NCI-H1417 treated with DMSO at 0.1 percent for 48 hours (cell line): ENCODE data around the gene DNM1.

Source experiments
- DNase-seq: peaks from one replicate; lab custom pipeline; 2025; lab: John Stamatoyannopoulos, UW

Gene DNM1

GRCh38 chr9:128250839-128251731 lies 47.9 kb downstream of the DNM1 start:
- DNase-seq: no peak

GRCh38 chr9:128251732-128252100 lies 48.5 kb downstream of the DNM1 start:
- DNase-seq: no peak

GRCh38 chr9:128252317-128253139 lies 49.3 kb downstream of the DNM1 start:
- DNase-seq: no peak

- no peak for DNase-seq
These were observed 50.2 kb downstream of the DNM1 start for GRCh38 chr9:128253140-128253990.

GRCh38 chr9:128253991-128254346 lies 50.8 kb downstream of the DNM1 start:
- no peak for DNase-seq

GRCh38 chr9:128254362-128254761 lies 51.2 kb downstream of the DNM1 start:
- DNase-seq: no peak

- DNase-seq: no peak
These were observed 51.9 kb downstream of the DNM1 start for GRCh38 chr9:128254855-128255759.

GRCh38 chr9:128257086-128257825 lies 54.1 kb downstream of the DNM1 start:
- DNase-seq: no peak

GRCh38 chr9:128257907-128258306 lies 54.7 kb downstream of the DNM1 start:
- no peak for DNase-seq

GRCh38 chr9:128258326-128258725 lies 55.1 kb downstream of the DNM1 start:
- DNase-seq: no peak

- no peak for DNase-seq
These were observed 56.0 kb downstream of the DNM1 start for GRCh38 chr9:128259156-128259555.

- DNase-seq: no peak
These were observed 57.2 kb downstream of the DNM1 start for GRCh38 chr9:128260340-128260739.

- no peak for DNase-seq
These were observed 59.5 kb downstream of the DNM1 start for GRCh38 chr9:128262687-128263086.

- DNase-seq: no peak
These were observed 62.2 kb downstream of the DNM1 start for GRCh38 chr9:128265348-128265847.

GRCh38 chr9:128266868-128267590 lies 63.9 kb downstream of the DNM1 start:
- DNase-seq: no peak

- DNase-seq: no peak
These were observed 67.9 kb downstream of the DNM1 start for GRCh38 chr9:128271112-128271511.

- no peak for DNase-seq
These were observed 68.3 kb downstream of the DNM1 start for GRCh38 chr9:128271512-128271911.

GRCh38 chr9:128274245-128274644 lies 71.1 kb downstream of the DNM1 start:
- DNase-seq: no peak

- DNase-seq: no peak
These were observed 72.2 kb downstream of the DNM1 start, which contains the start of gene GOLGA2 for GRCh38 chr9:128275198-128276007. Gene GOLGA2 (minus strand): TSS chr9:128276007. CDS start chr9:128275976, 31 bp downstream.
